Suppressor macrophage (primary cell): ENCODE measurements around the gene HTRA3.

ENCODE experiments used
- DNase-seq, 4 experiments: peaks; one replicate each; pipeline ENCODE4 v3.0.0-alpha.2; 2020 to 2022

HTRA3 gene

DNA sequence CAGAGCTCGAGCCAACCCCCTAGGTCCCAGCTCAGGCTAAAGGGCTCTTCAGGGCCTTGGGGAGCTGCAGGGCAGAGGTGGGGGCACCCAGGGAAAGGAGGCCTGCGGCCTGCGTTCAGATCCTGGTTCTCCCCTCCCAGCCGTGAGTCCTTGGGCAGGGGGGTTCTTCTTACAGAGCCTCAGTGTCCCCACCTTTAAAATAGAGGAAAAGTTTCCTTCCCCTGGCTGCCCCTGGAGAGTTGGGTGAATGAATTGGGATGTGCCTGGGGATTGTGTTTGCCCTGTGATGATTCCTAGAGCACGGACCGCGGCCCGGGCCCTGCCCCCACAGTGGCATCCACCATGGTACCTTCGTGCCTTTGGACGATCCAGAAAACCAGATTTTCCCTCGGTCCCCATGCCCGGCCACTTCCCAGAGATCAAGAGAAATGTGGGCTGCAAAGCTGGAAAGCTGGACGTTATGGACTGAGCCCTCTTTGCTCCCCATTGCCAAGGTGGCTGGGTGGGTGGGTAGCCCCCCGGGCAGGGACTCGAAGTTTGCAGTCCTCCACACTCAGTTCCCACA lies 11.4 kb downstream of the HTRA3 start:
- no peak for DNase-seq

GRCh38 chr4:8281519-8282133 lies 12.1 kb downstream of the HTRA3 start:
- no peak for DNase-seq

- DNase-seq = no peak
Observed at GRCh38 chr4:8282134-8282641, 12.6 kb downstream of the HTRA3 start.

GRCh38 chr4:8282742-8283141 lies 13.2 kb downstream of the HTRA3 start:
- DNase-seq = no peak

- DNase-seq = peak in 3 of 4 experiments; percentile 35 to 51 (median 45)
Observed at GRCh38 chr4:8283161-8283560, 13.6 kb downstream of the HTRA3 start.

- DNase-seq = no peak
Observed at GRCh38 chr4:8283631-8284121, 14.1 kb downstream of the HTRA3 start.

- no peak for DNase-seq
Observed at GRCh38 chr4:8284391-8284790, 14.8 kb downstream of the HTRA3 start.

DNA sequence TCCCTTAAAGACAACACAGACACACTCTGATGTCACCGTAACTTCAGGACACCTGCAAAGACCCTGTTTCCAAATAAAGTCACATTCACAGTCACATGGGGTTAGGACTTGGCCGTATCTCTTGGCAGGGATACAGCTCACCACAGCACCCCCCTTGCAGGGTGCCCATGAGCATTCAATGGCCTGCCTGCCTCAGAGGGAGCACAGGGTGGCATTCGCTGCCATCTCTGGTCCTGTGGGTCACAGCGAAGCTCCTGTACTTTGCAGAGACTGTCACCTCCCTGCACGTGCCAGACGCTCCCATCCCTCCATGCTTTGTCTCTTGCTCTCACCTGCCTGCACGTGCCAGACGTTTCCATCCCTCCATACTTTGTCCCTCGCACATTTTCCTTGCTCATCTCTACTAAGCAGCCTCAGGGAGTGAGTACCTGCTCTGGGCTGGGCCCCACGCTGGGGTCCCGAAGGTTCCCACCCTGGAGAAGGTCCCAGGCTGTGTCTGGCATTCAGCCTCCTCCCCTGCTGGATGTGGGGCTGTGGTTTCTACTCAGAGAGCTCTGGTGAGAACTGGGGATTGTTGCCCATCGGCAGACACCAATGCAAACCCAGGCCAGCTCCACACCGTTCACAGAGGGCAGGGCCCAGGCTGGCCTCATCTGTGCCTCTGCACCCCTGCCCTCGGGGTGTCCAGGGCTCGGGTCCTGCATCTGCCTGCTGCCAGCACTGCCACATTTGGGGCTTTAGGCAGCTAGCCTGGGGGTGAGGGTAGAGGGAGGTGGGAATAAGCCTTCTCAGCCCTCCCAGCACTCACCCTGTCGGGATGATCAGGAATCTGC lies 15.8 kb downstream of the HTRA3 start:
- no peak for DNase-seq

GRCh38 chr4:8285976-8286718 lies 16.6 kb downstream of the HTRA3 start:
- DNase-seq = no peak

DNA sequence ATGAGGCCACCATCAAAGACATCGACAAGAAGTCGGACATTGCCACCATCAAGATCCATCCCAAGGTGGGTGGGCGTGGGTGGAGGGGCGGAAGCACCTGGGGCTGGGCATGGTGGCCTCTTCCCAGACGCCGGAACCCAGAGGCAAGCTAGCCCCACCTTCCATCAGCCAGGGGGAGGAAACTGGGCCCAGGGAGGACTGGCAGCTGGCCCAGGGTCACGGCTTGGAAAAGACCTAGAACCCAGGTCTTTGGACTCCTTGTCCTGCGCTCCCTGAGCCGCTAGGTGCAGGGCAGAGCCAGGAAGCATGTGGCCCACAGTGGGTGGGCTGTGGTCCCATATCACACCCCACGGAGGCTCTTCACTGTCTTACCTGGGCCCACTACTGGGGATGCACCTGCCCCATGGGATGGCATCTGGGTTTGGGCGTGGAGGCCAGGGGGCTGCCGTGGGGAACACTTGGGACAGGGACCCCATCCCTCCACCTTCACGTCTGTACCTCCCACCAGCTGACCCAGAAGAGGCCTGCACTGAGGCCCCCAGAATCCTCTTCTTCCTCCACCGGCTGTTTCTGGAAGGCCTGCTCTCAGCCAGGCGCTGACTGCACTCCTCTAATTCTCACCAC lies 17.3 kb downstream of the HTRA3 start:
- DNase-seq = no peak

- DNase-seq = peak in 1 of 4 experiments; percentile 51
Observed at GRCh38 chr4:8287343-8288280, 18.1 kb downstream of the HTRA3 start.

DNA sequence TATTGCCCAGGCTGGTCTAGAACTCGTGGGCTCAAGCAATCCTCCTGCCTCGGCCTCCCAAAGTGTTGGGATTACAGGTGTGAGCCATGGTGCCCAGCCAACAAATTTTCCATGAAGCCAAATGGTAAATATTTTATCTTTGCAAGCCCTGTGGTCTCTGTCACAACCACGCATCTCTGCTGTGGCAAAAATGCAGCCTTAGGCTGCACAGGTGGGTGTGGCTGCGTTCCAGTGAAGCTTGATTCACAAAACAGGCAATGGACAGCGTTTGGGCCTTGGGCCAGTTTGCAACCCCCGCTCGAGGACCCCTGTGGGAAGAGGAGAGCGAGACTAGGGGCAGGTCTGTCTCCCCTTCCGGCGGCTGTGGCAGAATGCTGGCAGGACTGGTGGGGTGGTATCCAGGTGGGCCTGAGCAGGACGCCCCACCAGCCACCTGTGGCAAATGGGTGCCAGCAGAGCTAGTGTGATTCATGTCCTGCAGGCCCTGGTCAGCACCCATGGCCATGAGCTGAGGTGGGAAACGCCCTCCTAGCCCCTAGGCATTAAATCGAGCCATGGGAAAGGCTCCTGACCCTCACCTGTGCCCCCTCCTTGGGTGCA lies 19.7 kb downstream of the HTRA3 start:
- no peak for DNase-seq

DNA sequence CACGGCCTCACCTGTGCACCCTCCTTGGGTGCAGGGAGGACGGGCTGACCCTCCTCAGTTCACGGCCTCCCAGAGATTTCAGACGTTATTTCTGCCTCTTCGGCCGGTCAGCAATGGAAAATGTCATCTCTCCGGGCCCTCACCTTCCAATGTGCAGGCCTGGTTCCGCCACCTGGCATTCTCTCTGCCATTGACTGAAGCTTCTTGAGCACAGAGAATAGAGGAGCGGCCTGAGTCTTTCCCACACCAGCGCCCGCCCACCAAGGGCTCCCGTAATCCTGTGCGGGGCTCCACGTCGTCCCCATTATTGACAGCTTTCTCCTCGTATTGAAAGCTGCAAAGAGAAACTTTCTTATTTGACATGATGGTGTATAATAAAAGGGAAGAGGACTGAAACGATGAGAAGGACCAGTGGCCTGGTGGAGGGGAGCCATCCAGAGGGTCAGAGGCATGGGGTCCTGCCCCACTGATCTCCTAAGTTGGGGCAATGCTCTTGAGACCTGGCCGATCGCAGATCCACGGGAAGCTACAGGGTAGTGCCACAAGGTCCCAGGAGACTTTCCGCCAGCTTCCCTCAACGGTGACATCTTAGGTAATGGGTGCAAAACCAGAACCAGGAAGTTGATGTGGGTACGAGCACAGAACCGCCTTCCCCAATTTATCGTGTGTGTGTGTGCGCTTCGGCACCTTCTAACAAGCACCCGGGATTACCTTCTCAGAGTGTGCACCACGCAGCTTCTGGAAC lies 20.6 kb downstream of the HTRA3 start:
- no peak for DNase-seq

GRCh38 chr4:8290701-8290970 lies 21.1 kb downstream of the HTRA3 start:
- DNase-seq = no peak

DNA sequence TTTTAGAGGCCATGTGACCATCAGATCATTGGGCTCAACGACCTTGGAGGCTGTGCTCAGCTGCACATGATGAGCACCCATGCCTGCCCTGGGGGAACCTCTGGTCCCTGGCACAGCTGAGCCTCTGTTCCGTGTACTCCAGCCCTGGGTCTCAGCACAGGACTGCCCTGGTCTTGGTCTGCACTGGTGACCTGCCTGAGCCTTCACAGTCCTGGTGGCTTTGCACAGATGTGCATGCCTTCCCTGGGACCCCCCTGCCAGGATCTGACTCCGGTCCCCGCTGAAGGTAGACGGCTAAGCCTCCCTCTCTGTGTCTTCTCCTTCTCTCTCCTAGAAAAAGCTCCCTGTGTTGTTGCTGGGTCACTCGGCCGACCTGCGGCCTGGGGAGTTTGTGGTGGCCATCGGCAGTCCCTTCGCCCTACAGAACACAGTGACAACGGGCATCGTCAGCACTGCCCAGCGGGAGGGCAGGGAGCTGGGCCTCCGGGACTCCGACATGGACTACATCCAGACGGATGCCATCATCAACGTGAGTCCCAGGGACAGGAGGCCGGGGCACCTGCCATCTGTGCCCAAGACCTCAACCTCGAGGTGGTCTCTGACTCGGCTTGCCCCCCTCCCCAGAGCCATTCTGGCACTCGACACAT lies 21.6 kb downstream of the HTRA3 start:
- no peak for DNase-seq

- DNase-seq = no peak
Observed at GRCh38 chr4:8291701-8292477, 22.3 kb downstream of the HTRA3 start.

GRCh38 chr4:8292478-8293107 lies 23.0 kb downstream of the HTRA3 start:
- no peak for DNase-seq
